ENCODE data around the gene TESK1. TPM values are rescaled to one million over a fixed set of nuclear protein-coding genes. Genes with fewer than 3 reads are reported as not detected.

The TESK1 gene
- total RNA-seq, 1 donor from 2014 or later = 62.3 TPM

DNA sequence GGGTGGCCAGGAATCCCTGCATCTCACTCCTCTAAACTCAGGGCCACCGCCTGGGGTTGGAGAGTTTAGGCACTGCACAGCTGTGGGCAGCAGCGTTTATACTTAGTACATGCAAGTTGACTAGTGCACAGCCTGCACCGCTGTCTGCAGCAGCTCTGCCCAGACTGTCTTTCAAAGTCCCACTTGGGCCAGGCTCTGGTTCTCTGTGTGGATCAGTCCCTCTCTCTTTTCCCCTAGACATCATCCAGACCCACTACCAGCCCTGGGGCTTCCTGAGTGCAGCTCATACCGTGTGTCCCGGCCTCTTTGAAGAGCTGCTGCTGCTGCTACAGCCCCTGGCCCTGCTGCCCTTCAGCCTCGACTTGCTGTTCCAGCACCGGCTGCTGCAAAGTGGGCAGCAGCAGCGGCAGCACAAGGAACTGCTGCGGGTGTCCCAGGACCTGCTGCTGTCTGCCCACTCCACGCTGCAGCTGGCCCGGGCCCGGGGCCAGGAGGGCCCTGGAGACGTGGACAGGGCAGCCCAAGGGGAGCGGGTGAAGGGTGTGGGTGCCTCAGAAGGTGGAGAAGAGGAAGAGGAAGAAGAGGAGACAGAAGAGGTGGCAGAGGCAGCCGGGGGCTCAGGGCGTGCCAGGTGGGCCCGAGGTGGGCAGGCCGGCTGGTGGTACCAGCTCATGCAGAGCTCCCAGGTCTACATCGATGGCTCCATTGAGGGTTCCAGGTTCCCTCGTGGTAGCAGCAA, 45.1 kb upstream of the TESK1 start:
- DNase-seq (ENCODE audit: low spot score, unreplicated experiment) = no peak

DNA sequence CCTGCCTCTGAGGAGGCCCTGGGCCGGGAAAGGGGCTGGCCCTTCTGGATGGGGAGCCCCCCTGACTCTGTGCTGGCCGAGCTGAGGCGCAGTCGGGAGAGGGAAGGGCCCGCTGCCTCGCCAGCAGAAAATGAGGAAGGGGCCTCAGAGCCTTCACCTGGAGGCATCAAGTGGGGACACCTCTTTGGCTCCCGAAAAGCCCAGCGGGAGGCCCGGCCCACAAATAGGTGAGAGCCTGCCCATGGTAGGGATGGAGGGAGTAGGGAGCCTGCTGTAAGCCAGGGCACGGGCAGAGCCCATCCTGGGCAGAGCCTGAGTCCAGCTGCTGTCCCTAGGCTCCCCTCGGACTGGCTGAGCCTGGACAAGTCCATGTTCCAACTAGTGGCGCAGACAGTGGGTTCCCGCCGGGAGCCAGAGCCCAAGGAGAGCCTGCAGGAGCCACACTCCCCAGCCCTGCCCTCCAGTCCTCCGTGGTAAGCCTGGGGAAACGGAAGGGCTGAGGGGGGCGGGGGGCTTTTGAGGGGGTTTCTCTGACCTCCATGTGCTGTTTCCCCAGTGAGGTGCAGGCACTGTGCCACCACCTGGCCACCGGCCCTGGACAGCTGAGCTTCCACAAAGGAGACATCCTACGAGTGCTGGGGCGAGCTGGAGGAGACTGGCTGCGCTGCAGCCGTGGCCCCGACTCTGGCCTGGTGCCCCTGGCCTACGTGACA, 44.3 kb upstream of the TESK1 start:
- no peak overlapping the region for H3K4me3 Mint-ChIP-seq (ENCODE audit: low read depth)
- DNase-seq (ENCODE audit: low spot score, unreplicated experiment) = no peak
- peak overlapping the region; percentile 92 for H3K27ac Mint-ChIP-seq
- H3K4me1 Mint-ChIP-seq (ENCODE audit: low read depth) = peaks cover 9% of the 10 kb centered on the region
- H3K9me3 Mint-ChIP-seq (ENCODE audit: low read depth) = no peaks in the 10 kb centered on the region
- TF ChIP-seq, protein P1, sequence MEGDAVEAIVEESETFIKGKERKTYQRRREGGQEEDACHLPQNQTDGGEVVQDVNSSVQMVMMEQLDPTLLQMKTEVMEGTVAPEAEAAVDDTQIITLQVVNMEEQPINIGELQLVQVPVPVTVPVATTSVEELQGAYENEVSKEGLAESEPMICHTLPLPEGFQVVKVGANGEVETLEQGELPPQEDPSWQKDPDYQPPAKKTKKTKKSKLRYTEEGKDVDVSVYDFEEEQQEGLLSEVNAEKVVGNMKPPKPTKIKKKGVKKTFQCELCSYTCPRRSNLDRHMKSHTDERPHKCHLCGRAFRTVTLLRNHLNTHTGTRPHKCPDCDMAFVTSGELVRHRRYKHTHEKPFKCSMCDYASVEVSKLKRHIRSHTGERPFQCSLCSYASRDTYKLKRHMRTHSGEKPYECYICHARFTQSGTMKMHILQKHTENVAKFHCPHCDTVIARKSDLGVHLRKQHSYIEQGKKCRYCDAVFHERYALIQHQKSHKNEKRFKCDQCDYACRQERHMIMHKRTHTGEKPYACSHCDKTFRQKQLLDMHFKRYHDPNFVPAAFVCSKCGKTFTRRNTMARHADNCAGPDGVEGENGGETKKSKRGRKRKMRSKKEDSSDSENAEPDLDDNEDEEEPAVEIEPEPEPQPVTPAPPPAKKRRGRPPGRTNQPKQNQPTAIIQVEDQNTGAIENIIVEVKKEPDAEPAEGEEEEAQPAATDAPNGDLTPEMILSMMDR (IDR thresholded peaks at IDR 0.05; ENCODE audit: unreplicated experiment) = no peak
- peaks cover 2% of the 10 kb centered on the region for H3K36me3 Mint-ChIP-seq (ENCODE audit: insufficient read depth)
- no peaks in the 10 kb centered on the region for H3K27me3 Mint-ChIP-seq

More for the DNA sequence above, 45.1 kb upstream of the TESK1 start:
- Mint-ChIP-seq H3K27ac (no peak overlapping the region), H3K27me3 (no peaks in the 10 kb centered on the region), H3K4me1 (ENCODE audit: low read depth) (peaks cover 9% of the 10 kb centered on the region), H3K36me3 (ENCODE audit: insufficient read depth) (peaks cover 3% of the 10 kb centered on the region), H3K4me3 (ENCODE audit: low read depth) (no peak overlapping the region), H3K9me3 (ENCODE audit: low read depth) (no peaks in the 10 kb centered on the region)
- TF ChIP-seq, protein P1 (IDR thresholded peaks at IDR 0.05; ENCODE audit: unreplicated experiment) = no peak

DNA sequence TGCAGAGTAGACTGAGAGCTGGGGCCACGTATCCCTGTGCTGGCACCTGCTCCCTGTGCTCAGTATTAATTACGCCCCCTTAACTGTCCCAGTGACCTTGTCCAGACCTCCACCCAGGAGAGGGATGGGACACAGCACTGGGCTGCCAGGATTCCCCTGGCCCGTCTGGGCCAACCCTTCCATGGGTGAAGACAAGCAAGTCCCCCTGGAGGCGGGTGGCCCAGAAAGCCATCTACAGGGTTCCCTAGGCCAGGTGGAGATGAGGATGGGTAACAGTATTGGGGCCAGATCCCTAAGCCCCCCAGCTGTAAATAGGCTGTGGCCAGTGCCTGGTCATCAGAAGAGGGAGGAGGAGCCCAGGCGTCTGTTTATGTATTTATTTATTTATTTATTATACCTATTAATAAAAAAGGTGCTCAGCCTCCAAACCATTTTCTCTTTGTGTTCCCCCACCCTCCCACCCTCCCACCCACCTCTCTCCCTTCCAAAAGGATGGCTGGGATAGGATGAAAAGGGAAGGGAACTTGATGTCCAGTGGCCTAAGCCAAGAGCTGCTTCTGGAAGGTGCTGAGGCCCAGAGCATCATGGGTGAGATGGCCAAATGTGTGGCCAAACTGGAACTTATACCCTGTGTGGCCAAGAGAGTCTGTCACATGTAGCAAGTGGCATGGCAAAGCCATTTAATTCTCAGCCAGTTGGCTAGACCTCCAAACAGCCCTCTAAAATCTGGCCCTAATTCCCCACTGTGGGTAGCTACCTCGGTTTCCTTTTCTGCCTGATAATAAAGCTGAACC, 43.4 kb upstream of the TESK1 start:
- H3K36me3 Mint-ChIP-seq (ENCODE audit: insufficient read depth) = peaks cover 2% of the 10 kb centered on the region
- no peaks in the 10 kb centered on the region for H3K27me3 Mint-ChIP-seq
- no peak overlapping the region for H3K4me3 Mint-ChIP-seq (ENCODE audit: low read depth)
- no peak for DNase-seq (ENCODE audit: low spot score, unreplicated experiment)
- peaks cover 9% of the 10 kb centered on the region for H3K4me1 Mint-ChIP-seq (ENCODE audit: low read depth)
- TF ChIP-seq, protein P1 (IDR thresholded peaks at IDR 0.05; ENCODE audit: unreplicated experiment) = no peak
- H3K9me3 Mint-ChIP-seq (ENCODE audit: low read depth) = no peaks in the 10 kb centered on the region
- peak overlapping the region; percentile 92 for H3K27ac Mint-ChIP-seq

DNA sequence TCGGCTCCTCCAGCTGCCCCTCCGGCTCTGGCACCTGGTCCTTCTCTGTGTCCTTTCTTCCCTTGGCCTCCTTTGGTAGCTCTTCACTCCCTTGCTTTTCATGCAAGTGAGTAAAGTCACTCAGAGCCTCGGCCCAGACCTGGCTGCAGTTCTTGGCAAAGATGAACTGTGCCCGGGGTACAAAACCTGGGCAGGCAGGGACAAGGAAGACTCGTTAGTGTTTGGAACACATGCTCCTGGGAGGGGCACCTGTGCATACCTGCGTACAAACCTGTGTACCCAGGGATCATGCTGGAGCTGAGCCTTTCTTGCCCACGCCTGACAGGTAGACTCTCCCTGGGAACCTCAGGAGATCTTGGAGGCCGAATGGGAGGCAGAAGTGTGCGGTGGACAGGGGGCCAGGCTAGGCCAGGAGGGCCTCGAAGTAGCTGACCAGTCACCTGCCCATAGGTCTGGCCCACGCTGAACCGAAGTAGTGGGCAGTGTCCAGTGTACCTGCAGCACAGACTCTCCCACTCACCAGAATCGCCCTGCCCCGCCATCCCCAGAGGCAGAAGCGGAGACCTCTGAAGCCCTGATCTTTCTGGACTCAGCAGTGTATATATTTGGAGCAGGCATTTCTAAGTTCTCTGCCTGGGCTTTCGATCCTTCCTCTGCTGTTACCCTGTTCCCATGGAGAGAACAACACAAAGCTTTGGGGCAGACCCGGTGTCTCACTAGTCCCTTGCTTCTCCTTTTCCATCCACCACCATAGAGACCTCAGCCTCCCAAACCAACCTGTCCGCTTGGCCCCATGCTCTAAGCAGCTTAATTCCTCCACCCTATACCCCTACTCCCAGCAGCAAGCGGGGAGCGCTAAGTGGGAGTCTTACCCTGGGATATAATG, 41.9 kb upstream of the TESK1 start:
- Mint-ChIP-seq H3K36me3 (ENCODE audit: insufficient read depth) (peaks cover 2% of the 10 kb centered on the region), H3K4me1 (ENCODE audit: low read depth) (peaks cover 9% of the 10 kb centered on the region), H3K4me3 (ENCODE audit: low read depth) (peak overlapping the region; percentile 55), H3K27me3 (no peaks in the 10 kb centered on the region), H3K9me3 (ENCODE audit: low read depth) (no peaks in the 10 kb centered on the region), H3K27ac (peak overlapping the region; percentile 82)
- TF ChIP-seq, protein P1 (IDR thresholded peaks at IDR 0.05; ENCODE audit: unreplicated experiment) = no peak
- DNase-seq (ENCODE audit: low spot score, unreplicated experiment) = no peak
